Stomach (tissue), 4 donors: ENCODE results near the gene ZNF423.

Source experiments
- CTCF ChIP-seq, 7 experiments: fragments of 450-650 bp in 4 of 7; fragments of 200-600 bp in 3 of 7; sonication (generic) in 3 of 7; IDR thresholded peaks; one replicate each; pipeline ENCODE4 v1.5.1; 2016 to 2019; ENCODE audit warnings: antibody characterized with exemption in 7 of 7, control low read depth in 2 of 7, mild to moderate bottlenecking in 1 of 7
- POLR2A ChIP-seq, 4 donors: fragments of 450-650 bp; IDR thresholded peaks; one replicate each; pipeline ENCODE4 v1.6.1; 2016; ENCODE audit warnings: antibody characterized with exemption in 4 of 4, control low read depth in 2 of 4, mild to moderate bottlenecking in 1 of 4, moderate library complexity in 1 of 4

- TF ChIP-seq CTCF (IDR thresholded peaks at IDR 0.05) (no peak), POLR2A (IDR thresholded peaks at IDR 0.05) (no peak)
These were observed 173.2 kb downstream of the ZNF423 start for GRCh38 chr16:49682577-49683165.
